HG03432 (cell line): ENCODE results near the gene DDX50.
"Not testable (repeated sequence)": the region's sequence is repeated elsewhere in the genome, so short reads cannot be mapped to it uniquely, and the experiment has no call there.

Source experiments
- ATAC-seq: cut with Tn5 transposase; IDR thresholded peaks from one replicate; pipeline ENCODE4 v1.9.1; 2021; ENCODE audit warnings: mild to moderate bottlenecking, moderate library complexity; ENCODE audit not compliant: unreplicated experiment

The DDX50 gene, protein sequence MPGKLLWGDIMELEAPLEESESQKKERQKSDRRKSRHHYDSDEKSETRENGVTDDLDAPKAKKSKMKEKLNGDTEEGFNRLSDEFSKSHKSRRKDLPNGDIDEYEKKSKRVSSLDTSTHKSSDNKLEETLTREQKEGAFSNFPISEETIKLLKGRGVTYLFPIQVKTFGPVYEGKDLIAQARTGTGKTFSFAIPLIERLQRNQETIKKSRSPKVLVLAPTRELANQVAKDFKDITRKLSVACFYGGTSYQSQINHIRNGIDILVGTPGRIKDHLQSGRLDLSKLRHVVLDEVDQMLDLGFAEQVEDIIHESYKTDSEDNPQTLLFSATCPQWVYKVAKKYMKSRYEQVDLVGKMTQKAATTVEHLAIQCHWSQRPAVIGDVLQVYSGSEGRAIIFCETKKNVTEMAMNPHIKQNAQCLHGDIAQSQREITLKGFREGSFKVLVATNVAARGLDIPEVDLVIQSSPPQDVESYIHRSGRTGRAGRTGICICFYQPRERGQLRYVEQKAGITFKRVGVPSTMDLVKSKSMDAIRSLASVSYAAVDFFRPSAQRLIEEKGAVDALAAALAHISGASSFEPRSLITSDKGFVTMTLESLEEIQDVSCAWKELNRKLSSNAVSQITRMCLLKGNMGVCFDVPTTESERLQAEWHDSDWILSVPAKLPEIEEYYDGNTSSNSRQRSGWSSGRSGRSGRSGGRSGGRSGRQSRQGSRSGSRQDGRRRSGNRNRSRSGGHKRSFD

DNA sequence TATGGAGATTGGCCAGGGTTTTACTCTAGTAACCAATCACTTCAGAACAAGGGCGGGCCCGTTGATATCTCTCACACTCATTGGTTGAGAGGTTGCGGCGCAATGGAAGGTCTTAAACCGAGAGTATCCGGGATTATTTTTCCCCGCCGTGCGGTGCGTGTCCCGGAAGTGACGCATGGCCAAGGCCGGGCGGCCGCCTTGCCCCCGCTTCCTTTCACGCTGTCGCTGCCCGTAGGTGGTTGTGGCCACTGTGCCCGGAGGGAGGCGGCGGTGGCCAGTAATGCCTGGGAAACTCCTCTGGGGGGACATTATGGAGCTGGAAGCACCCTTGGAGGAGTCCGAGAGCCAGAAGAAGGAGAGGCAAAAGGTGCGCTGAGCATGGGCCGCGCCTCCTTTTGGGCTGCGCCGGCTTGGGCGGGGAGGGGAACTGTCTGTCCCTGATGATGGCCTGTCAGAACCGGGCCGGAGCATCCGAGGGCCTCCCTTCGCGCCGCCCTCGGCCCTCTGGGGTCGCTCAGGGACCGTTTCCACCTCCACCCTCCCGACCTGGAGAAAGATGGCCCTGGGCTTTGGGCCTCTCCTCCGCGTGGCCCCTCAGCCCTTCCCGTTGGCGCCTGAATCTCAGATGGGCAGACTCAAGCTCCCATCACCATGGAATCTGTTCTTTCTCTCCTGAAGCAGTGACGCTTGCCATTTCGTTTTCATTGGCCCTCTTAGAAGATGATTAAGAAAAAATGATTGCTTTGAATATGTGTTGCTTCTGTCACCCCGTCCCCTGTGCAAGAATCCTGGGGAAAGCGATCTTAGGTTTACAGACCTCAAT lies at the start of gene DDX50:
Gene DDX50, plus strand, starts transcription at position 211 of the 823 bp plus-strand sequence. Its CDS starts 70 bp downstream, at position 281.
- peak; percentile 97 for ATAC-seq

DNA sequence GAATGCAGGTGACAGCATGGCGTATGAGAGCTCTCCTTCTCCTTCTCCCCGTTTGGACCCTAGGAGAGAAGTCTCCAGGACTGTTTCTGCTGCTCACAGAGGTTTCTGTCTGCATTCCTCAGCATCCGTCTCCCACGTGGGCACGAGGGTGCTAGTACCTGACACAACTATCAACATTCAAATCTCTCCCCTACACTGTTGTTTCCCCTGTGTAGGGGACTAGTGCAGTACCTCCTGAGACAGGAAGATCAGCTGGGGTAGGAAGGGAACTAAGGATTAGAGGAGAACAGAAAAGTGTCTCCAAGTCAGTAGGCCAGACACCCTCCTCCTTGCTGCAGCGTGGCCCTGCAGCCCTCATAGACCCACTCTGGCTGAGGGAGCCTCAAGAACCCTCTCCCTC lies 44.8 kb upstream of the DDX50 start:
- no peak for ATAC-seq

DNA sequence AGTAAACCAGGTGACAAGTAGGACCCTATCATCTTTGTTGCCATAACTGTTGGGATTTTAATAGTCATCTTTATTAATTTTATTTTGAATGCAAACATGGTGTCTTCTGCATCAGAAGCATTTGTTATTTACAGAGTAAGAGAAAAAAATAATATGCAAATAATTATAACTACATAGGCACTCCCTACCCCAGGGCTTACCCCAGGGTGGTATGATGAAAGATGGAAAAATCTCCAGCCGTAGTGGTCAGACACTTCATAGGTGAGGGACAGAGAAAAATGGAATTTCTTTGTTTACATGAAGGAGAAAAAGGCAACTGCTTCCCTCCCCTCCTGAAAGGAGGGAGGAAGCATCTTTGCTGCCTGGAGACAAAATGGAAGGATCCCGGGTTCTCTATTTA lies 44.1 kb upstream of the DDX50 start:
- ATAC-seq: no peak

DNA sequence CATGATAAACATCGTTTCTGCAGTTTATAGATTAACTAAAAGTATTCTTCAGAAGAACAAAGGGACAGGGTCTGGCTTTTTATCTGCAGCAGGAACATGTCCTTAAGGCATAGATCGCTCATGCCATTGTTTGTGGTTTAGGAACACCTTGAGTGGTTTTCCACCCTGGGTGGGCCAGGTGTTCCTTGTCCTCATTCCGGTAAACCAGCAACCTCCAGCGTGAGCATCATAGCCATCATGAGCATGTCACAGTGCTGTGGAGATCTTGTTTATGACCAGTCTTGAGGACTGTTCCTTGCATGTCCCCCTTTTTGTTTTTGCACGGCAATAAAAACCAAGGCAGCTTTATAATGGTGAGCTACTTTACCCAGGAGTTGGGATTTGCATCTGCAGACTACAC lies 39.9 kb upstream of the DDX50 start:
- ATAC-seq: no peak

DNA sequence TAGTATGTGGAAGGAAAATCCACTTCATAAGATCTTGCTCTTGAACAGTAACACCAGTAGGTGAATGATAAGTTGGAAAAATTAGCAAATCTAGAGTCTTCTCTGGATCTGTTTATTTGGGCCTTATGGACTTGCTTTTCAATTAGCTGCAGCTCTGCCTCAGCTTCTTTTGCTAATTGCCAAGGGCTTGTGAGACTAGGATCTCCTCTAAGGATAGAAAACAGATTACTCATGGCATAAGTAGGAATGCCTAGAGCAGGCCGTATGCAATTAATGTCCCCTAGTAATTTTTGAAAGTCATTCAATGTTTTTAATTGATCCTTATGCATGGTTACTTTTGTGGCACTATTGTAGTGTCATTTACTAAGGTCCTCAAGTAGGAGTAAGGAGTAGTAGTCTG lies 36.5 kb upstream of the DDX50 start:
- no peak for ATAC-seq

DNA sequence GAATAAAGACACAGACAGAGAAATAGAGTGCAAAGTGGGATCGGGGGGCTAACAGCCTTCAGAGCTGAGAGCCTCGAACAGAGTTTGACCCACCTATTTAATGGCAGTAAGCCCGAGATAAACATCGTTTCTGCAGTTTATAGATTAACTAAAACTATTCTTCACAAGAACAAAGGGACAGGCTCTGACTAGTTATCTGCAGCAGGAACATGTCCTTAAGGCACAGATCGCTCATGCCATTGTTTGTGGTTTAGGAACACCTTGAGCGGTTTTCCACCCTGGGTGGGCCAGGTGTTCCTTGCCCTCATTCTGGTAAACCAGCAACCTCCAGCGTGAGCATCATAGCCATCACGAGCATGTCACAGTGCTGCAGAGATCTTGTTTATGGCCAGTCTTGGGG lies 32.9 kb upstream of the DDX50 start:
- ATAC-seq: not testable (repeated sequence)

DNA sequence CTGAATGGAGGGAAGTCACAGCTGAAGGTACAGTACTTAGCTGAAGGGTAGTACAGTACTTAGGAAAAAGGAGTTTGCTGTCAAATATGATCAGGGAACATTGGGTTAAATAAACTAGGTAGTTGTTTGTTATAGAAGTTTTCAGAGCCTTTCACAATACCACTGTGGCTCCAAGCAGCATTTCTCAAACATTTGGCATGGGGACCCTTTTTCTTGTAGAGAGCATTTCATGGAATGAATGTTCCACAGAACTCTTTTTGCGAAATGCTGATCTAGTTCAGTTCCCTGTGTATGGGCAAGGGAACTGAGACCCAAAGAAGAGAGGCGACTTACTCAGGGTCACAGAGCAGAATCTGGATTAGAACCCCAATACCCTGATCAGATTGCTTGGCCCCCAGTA lies 31.5 kb upstream of the DDX50 start:
- no peak for ATAC-seq

DNA sequence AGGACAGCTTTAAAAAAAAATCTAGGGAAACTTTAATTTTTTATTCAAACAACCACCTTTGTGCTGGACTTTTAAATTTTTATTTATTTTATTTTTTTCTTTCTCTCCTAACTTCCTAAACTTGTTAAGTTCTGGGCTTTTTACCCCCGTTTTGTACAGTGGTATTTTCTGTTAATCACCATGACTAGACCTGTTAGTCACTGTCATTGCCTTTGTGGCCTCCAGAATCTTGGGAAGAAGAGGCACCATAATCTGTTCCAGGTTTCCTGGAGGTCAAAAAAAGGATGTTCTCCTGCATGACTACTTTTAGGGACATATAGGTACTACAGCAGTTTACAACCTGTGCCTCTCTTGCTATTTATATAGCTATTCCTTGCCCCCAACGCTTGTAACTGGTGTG lies 31.1 kb upstream of the DDX50 start:
- ATAC-seq: no peak

DNA sequence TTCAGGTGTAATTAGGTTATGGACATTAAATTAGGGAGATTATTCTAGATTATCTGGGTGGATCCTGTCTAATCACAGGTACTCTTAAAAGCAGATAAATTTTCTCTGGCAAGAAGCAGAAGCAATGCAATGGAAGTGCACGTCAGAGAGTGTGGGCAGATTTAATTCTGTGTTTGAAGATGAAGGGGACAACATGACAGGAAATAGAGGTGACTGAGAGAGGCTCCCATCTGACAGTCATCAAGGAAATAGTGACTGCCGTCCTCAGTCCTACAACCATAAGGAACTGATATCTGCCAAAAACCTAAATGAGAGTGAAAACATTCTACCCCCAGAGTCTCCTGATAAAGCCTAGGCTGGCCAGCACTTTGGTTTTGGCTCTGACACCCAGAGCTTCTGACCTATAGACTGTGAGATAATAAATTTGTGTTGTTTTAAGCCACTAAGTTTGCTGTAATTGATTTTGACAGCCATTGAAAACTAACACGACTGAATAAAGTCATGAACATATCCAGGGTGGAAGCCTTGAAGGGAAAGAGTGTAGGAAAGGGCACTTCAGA lies 30.5 kb upstream of the DDX50 start:
- no peak for ATAC-seq

DNA sequence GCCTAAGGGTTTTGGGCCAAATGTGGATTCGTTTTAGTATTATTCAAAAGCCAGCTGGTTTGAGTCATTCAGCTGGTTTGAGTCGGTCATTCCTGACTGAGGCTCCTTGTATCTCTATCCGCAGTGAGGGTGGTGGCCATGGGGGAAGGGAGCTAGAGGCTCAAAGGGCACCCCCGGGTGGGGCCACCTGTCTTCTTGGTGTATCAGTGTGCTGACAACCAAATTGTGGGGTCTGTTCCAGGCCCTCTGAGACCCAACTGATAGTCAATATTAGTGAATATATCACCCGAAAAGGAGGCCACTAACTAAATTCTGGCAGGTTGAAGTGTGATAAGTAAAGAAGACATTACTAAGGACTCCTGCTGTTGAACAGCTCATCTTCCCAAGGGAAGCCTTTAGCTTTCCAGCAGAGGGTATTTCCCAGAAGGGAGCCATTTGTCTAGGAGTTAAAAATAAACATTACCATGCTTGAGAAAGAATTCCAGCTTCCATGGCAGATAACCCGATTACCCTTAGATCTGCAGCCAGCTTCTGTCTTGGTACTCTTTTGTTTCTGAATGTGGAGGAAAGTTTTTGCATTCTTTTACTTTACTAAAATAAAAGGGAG lies 29.9 kb upstream of the DDX50 start:
- ATAC-seq: no peak

DNA sequence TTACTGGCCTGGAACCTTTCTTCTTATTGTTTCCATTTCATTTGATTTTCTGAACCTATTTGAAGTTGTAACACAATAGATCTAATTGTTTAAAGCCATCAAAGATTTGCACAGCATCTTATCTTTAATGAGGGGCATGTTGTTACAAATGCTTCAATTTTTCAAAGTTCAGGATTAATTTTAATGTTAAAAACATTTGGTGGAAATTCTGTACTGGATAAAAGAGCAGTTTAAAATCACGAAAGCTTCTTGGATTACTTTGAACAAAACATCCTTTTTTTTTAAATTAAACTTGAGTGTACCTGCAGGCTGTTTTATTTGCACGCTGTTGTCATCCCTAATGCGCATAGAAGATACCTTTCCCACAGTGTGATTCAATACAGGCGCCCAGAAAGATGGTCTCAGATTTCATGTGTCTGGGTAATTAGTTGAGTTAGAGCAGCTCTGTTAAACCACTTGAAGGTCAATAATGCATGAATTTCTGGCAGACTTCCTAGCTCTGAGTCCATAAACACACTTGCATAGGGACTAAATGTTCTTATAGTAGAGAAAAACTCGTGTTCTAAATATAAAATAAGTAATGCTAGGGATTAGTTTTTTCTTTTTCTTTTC lies 29.3 kb upstream of the DDX50 start:
- no peak for ATAC-seq

DNA sequence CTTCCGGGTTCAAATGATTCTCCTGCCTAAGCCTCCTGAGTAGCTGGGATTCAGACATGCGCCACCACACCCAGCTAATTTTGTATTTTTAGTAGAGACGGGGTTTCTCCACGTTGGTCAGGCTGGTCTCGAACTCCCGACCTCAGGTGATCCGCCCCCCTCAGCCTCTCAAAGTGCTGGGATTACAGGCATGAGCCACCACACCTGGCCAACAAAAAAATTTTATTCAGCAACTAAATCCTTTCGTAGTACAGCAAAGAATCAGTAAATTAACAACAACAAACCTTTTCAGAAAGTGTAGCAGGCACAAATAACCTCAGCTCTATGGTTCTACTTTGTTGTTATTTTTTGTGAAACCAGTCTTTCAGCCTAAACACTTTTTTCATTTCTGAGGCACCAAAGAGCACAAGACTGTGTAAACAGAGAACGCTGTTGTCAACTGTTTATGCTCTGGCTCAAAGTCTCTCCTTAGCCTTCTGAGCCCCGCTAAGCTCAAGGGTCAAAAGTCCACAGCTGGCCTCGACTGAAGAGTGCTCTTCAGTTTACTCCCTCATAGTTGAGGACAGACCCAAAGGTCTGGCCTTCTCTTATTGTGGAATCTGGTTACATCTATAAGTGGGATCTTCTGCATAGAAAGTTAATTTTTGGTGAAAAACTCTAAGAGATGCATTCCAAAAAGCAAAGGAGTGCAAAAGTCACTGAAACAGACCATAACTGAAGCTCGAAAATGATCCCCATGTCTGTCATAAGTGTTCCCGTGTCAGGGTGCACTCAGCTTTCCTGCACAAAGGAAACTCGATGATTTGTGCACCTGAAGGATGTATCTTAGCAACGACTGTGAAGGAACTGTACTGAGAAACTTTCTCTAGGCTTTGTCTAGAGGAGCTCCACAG lies 24.6 kb upstream of the DDX50 start:
- no peak for ATAC-seq

DNA sequence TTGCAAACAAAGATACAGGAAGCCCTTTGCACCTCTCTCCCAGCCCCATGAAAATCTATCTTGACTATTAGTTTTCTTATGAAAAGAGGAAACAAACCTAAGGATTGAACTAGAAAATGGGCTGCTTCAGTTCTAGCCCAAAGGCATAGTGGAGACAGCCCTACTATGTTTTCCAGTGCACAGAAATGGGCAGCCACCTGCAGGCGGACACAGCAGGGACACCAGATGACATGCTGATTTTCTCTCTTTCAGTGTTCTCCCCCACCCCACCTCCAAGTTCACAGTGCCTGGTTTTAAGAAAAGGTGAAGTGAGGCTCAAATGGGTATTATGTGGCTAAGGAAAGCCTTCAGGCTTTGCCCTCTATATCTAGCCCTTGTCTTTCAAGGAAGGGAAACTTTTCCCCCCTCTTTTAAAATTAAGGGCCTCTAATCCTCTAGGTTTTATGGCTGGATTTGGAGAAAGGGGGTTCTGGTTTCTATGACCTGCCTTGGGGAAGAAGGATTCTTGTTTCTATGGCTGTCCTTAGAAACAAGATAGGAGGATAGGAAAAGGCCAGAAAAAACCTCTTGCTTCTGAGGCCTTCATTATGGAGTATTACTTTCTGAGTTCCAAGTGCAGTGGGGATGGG lies 23.5 kb upstream of the DDX50 start:
- no peak for ATAC-seq

DNA sequence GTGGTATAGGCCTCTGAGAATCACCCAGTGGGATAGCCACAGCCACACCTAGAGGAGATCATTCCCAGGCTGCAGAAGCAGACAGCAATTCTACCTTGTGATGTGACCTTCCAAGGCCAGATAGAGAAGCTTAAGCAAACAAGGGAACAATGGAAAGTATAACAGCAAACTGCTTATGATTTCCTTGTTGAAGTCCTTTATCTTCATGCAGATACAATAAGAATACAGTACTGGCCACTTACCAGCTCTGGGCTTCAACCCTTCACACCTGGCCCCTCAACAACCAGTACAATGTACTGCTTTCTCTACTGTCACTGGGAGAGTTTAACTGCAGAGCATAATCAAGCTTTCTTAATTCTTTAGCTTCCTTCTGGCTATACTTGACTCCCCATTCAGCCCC lies 22.6 kb upstream of the DDX50 start:
- no peak for ATAC-seq

DNA sequence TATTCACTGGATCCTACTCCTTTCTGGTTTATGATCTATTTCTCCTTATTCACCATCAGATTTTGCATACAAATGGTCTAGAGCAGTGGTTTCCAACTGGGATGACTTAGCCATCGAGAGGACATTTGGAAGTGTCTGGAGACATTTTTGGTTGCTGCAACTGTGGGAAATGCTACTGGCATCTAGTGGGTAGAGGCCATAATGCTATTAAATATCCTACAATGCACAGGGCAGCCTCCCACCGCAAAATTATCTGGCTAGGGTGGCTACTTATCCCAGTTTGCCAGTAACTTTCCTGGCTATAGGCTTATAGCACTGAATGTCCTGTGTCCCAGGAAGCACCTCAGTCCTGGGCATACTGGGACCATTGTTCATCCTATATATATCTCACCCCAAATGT lies 21.5 kb upstream of the DDX50 start:
- no peak for ATAC-seq

DNA sequence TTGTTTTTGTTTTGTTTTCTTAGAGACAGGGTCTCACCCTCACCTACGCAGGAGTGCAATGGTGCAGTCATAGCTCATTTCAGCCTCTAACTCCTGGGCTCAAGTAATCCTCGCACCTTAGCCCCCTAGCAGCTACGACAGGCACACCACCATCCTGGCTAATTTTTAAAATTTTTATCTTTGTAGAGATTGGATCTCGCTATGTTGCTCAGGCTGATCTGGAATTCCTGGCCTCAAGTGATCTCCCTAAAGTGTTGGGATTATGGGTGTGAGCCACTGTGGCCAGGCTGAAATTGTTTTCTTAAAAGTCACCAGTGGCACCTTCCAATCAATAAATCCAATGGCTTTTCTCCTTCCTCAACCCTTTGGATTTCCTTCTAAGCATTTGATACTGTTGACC lies 20.9 kb upstream of the DDX50 start:
- no peak for ATAC-seq

DNA sequence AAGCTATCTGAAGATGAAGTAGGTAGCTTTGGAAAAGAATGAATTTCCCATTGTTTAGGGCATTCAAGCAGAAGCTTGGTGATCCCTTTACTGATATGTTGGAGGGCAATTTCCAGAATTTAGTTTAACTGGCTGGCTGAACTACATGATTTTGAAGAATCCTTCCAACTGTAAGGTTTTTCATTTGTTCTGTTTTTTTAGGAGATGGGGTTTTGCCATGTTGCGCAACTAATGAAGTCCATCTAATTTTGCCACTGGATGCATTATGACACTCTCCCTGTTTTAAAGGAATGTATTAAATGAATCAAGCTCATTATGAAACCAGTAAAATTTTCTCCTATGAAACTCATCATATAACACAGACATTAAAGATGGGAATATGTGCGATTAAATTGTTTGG lies 6.1 kb upstream of the DDX50 start:
- no peak for ATAC-seq

DNA sequence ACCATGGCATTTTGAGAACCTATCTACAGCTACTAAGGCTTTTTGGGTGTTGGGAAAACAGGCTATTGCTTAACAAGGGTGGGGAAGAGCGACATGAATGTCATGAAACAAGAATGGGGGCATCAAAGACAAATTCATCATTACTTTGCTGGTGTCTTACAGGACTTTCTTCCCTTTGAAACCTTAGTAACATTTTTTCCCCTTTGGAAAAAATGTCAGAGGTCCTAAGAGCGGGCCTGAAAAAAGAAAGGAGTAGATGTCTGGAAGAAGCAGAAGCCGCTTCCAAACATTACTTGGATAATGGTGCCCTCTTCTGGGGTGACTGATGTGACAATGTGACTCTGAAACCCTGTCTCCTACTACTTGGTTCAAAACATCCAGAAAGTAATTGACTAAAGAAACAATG lies 3.8 kb upstream of the DDX50 start:
- no peak for ATAC-seq

DNA sequence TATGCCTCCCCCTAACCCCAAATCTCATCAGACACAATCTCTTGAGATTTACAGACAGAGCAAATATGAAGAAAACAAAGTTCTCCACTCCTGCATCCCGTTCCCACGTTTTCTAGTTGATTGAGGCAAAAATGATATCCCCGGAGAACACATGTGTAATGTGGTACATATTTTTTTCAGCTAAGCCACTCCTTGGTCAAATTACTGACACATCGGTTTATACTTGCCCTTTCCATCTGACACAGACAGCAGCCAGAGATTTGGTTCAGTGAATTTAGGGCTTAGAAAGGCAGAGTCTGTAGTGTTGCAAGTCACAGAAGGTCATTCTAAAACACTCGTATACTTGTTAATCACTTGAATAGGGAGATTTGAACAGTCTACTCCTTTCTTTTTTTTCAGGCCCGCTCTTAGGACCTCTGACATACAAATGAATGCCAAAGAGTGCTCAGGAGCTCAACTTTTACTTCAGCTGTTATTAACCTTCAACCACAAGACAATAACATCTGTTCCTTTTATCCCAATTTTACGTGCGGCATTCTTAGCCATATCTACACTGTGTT lies 1.8 kb upstream of the DDX50 start:
- no peak for ATAC-seq
